Measurements from ENCODE around the gene SORCS3.

SORCS3 gene

DNA sequence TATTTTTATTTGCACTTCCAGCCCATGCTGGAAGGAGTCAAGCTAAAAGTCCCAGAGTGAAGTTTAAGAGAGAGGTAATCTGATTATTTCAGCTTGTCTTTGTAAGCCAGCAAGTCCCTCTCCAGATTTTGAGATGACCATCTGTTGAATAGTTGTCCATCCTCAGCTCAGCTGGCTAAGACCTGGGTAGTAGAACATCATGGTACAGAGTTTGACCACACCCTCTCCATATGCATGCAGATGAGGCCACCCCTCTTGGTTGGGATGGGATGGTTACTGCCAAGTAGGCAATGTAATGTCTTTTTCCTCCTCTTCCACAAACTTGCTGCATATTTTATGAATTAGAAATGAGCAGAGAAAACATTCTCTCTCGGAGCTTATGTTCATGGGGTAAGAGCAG is 639.8 kb downstream of the SORCS3 start:
- no peak for DNase-seq

DNA sequence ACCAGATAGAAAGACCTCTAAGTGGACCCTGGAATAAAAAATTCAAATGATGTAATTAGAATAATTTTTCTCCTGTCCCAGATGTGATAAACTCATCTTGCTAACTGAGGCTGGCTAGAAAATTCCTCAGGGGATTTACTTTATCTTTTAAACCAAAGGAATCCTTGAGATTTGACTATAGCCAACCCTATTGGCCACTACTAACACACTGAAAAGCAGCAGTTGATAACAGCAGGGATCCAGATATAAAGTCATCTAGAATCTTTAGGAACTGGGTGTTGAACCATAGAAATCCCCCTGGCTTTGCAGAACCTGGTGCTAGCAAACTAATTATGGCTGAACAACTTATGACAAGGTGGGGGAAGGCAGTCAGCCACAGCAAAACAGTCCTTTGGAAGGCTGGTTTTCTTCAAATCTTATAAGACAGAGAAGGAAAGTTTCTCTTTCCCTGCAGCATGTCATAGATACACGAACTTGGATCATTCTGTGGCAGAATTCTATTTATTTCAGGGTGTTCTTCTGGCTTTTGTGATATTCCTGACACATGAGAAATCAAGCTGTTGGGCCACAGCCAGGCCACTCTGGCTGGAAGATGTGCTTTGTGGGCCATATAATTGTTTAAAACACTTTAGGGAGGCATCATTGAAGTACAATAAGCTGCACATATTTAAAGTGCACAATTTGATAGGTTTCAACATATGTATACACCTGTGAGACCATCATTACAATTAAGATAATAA is 643.6 kb downstream of the SORCS3 start:
- no peak for DNase-seq

DNA sequence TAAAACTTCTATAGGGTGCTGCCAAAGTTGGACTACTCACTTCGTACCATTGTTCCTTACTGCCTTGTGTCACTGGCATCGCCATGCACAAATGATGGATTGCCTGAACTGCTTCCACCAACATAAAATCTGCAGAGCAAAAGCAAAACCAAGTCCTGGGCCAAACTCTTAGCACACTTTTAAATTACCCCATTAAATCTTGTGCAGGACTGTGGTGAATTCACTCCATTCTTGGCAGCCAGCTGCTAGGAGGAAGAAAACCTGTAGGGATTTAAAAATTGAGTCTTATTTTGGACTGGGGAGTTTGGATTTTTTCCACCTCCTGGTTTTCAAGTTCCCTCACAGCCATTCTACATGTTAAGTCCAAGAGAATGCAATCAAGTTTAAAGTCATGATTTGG is 646.9 kb downstream of the SORCS3 start:
- no peak for DNase-seq

DNA sequence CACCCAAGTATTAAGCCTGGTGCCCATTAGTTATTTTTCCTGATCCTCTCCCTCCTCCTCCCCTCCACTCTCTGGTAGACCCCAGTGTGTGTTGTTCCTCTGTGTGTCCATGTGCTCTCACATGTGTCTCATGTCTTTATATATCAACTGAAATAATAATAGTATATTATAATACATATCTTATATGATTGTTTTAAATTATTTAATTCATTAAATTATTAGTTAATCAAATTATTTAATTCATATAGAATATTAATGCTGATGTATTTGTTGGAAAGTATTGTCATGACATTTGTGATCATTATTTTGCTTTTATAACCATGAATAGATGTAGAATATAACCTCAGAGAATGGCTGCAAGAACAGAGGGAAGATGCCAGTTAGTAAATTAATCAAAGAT is 647.5 kb downstream of the SORCS3 start:
- no peak for DNase-seq

GRCh38 chr10:105291571-105291970 is 650.5 kb downstream of the SORCS3 start:
- DNase-seq = no peak

- DNase-seq = no peak
These were observed 651.1 kb downstream of the SORCS3 start for GRCh38 chr10:105292236-105292635.
